GM19025 (cell line): ENCODE data around the gene CCNI.
"Not testable (repeated sequence)": the region's sequence is repeated elsewhere in the genome, so short reads cannot be mapped to it uniquely, and the experiment has no call there.

Experiments
- ATAC-seq: cut with Tn5 transposase; IDR thresholded peaks from one replicate; pipeline ENCODE4 v1.9.1; 2021; ENCODE audit warnings: mild to moderate bottlenecking, low read depth, moderate library complexity; ENCODE audit not compliant: unreplicated experiment

The CCNI gene

DNA sequence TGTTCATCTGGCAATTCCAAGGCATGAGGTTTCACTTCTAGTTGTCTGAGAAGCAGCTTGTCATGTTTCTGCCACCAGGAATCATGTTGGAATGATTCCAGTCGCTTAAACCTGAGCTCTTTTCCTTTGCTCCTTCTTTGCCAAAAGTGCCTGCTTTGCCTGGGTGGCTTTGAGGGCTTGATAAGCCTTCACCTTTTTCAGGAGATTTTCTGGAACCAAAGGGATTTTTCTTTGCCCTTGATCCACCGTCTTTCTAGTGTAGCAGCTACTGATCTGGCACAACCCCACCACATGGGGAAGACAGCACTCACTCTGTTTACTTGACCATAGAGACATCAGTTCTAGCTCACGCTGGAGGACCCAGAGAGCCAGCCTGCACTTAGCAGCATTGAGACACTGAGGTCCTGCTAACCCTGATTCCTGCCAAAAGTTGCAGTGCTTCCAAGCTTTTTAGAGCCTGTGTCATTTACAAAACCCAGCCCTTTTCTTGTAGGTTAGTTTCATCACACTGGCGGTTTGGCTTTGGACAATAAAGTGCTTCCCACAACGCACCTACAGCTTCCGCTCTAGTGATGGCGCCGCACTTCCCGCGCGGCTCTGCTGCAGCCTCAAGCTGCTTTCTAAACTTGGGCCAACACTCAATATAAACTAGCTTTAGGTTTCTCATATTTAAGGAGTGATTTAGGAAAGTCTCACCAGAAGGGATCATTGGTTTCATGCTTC is 7.3 kb upstream of the CCNI start:
- no peak for ATAC-seq

DNA sequence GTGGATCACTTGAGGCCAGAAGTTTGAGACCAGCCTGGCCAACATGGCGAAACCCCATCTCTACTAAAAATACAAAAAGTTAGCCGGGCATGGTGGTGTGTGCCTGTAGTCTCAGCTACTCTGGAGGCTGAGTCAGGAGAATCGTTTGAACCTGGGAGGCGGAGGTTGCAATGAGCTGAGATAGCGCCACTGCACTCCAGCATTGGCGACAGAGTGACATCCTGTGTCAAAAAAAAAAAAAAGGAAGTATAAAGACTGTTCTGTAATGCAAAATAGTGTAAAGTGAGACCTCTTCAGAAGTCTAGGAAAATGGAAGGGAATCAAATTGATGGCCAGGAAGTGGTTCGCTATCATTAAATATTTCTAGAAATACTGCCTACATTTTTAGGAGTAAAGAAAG is 5.0 kb upstream of the CCNI start:
- not testable (repeated sequence) for ATAC-seq

- no peak for ATAC-seq
Measured at GRCh38 chr4:77079281-77079680, 3.5 kb upstream of the CCNI start.

DNA sequence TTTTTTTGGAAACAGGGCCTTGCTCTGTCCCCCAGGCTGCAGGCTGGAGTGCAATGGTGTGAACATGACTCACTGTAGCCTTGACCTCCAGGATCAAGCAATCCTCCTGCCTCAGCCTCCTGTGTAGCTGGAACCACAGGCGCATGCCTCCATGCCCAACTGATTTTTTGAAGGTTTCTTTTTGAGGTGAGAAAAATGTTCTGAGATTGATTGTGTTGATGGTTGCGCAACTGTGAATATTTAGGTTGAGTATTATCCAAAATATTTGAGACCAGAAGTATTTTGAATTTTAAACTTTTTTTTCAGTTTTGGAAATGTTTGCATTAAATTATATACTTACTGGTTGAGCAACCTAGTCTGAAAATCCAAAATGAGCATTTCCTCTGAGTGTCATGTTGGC is 2.6 kb upstream of the CCNI start:
- no peak for ATAC-seq

GRCh38 chr4:77076889-77077635 is 1.3 kb upstream of the CCNI start:
- no peak for ATAC-seq

GRCh38 chr4:77074981-77075855 is 571 bp downstream of the CCNI start:
- ATAC-seq, result peak; percentile 46

DNA sequence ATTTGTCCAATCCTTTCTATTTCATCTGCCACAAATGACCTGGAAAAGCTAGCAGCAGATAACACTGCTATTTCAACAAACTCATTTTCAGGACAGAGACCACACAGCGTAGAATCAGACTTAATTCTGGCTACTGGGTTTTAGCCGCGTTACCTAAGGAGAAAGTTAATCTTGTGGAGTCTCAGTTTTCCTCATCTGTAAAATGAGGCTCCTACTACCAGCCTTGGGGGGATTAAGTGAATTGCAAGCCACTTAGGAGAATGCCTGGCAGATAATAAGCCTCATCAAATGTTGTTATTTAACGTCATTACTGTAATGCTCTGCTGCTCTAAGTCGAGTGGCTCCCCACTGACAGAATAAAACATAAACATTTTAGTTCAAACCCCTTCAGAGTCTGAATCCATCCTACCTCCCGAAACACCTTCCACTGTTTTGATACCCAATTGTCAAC is 1.4 kb downstream of the CCNI start:
- ATAC-seq, result no peak

DNA sequence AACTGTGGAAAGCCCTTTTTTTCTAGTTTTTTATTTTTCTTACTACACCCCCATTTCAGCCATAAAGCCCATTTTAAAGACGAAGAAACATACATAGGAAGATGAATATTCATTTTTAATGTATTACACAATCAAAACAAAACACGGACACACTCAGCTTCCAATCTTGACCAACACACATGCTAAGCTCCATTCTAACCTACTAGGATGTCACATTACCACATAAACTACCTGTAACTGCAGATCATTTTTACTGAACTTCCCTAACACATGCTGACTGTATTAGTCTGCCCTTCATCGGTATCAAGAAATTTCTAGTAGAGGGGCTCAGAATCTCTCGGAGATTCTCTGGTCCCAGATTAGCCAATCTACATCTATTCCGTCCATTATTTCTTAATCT is 1.8 kb downstream of the CCNI start:
- ATAC-seq, result no peak

GRCh38 chr4:77073106-77073809 is 2.5 kb downstream of the CCNI start:
- no peak for ATAC-seq

- no peak for ATAC-seq
Measured at GRCh38 chr4:77072195-77072753, 3.5 kb downstream of the CCNI start.

GRCh38 chr4:77069514-77069913 is 6.3 kb downstream of the CCNI start:
- not testable (repeated sequence) for ATAC-seq

- ATAC-seq, result no peak
Measured at GRCh38 chr4:77065382-77065781, 10.4 kb downstream of the CCNI start.

DNA sequence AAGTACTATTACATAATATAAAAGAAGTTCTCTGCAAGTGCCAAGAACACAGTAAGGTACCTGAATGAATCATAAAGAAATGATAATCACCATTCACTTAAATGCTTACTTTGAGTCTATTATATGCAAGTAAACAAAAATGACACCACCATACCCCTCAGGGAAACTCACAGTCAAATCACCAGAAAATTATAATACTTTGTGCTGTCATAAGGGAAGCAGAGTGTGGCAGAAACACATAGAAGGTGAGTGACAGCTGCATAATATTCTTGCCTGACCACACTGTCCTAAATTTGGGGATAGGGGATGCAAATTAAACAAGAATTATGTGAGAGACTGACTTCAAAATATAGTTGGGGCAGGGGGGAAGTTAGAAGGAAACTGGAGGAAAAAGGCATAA is 12.9 kb downstream of the CCNI start:
- ATAC-seq, result no peak

- no peak for ATAC-seq
Measured at GRCh38 chr4:77052352-77052751, 23.4 kb downstream of the CCNI start.

DNA sequence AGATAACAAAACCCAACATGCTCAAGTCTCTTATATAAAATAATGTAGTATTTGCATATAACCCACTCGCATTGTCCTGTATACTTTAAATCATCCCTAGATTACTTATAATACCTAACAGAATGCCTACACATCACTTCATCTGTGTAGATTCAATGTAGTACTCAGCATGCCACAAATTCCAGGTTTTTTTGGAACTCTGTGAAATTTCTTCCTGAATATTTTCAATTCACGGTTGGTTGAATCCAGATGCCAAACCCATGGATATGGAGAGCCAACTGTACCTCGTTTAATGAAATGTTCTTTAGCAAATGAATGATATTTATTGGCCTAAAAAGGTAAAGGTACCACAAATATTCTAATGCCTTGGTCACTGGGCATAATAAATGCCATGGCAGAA is 24.8 kb downstream of the CCNI start:
- no peak for ATAC-seq

- no peak for ATAC-seq
Measured at GRCh38 chr4:77047037-77047436, 28.8 kb downstream of the CCNI start.

GRCh38 chr4:77045490-77045889 is 30.3 kb downstream of the CCNI start:
- ATAC-seq, result no peak

GRCh38 chr4:77044461-77045150 is 31.2 kb downstream of the CCNI start:
- ATAC-seq, result no peak

- no peak for ATAC-seq
Measured at GRCh38 chr4:77043507-77044136, 32.2 kb downstream of the CCNI start.
